HepG2 (cell line): Measurements from ENCODE around the gene CUL7. TPM values are rescaled to one million over a fixed set of nuclear protein-coding genes. Genes with fewer than 3 reads are reported as not detected.

Source experiments
- ATF7-NPFF ChIP-seq: sonication (generic); formaldehyde crosslinking; IDR thresholded peaks from 2 replicates; pipeline ENCODE4 v1.8.1; 2023; ENCODE audit warnings: mild to moderate bottlenecking, low read depth, missing genetic modification reagents, moderate library complexity
- GATAD1 ChIP-seq: IDR thresholded peaks from 2 replicates; pipeline ENCODE4 v1.6.1; 2016; ENCODE audit warnings: missing genetic modification reagents, missing compliant biosample characterization
- GATAD2A ChIP-seq: IDR thresholded peaks from 2 replicates; pipeline ENCODE4 v1.6.1; 2016
- IKZF1 ChIP-seq: fragments of 450-650 bp; IDR thresholded peaks from 2 replicates; pipeline ENCODE4 v1.7.1; 2016
- KDM4B ChIP-seq: sonication (generic); formaldehyde crosslinking; IDR thresholded peaks from 2 replicates; pipeline ENCODE4 v1.4.0; 2020; ENCODE audit warnings: missing genetic modification reagents
- KLF9 ChIP-seq: IDR thresholded peaks from 2 replicates; pipeline ENCODE4 v1.6.1; 2016; ENCODE audit warnings: low read depth
- NCOA1 ChIP-seq: sonication (generic); formaldehyde crosslinking; IDR thresholded peaks from 2 replicates; pipeline ENCODE4 v1.9.0; 2021; ENCODE audit warnings: missing genetic modification reagents
- PITX1 ChIP-seq: sonication (generic); formaldehyde crosslinking; IDR thresholded peaks from 2 replicates; pipeline ENCODE4 v1.5.1; 2020; ENCODE audit warnings: mild to moderate bottlenecking, missing genetic modification reagents
- SRSF1 ChIP-seq: fragments of 200-400 bp; formaldehyde crosslinking; optimal IDR thresholded peaks from 2 replicates; pipeline ENCODE3; 2017; ENCODE audit warnings: mild to moderate bottlenecking, low read depth, low read length, moderate library complexity
- TBP ChIP-seq: sonication (generic); formaldehyde crosslinking; IDR thresholded peaks from 2 replicates; pipeline ENCODE4 v1.5.0; 2020; ENCODE audit warnings: missing genetic modification reagents
- YY1 ChIP-seq: IDR thresholded peaks from 2 replicates; pipeline ENCODE4 v1.6.1; 2011; ENCODE audit warnings: low read length, low read depth, moderate library complexity, mild to moderate bottlenecking; ENCODE audit not compliant: insufficient read depth, insufficient replicate concordance
- ZBTB38 ChIP-seq: sonication (generic); formaldehyde crosslinking; IDR thresholded peaks from 2 replicates; pipeline ENCODE4 v1.5.1; 2020; ENCODE audit warnings: mild to moderate bottlenecking, missing genetic modification reagents
- ZNF275 ChIP-seq: sonication (generic); formaldehyde crosslinking; IDR thresholded peaks from 2 replicates; pipeline ENCODE4 v1.8.0; 2022; ENCODE audit warnings: missing genetic modification reagents, mild to moderate bottlenecking, inconsistent platforms, borderline replicate concordance
- ZNF780A ChIP-seq: sonication (generic); formaldehyde crosslinking; IDR thresholded peaks from 2 replicates; pipeline ENCODE4 v1.8.0; 2022; ENCODE audit warnings: mild to moderate bottlenecking, missing genetic modification reagents, moderate library complexity
- ZSCAN20 ChIP-seq: sonication (generic); formaldehyde crosslinking; IDR thresholded peaks from 2 replicates; pipeline ENCODE4 v1.4.0; 2020; ENCODE audit warnings: missing genetic modification reagents, mild to moderate bottlenecking, borderline replicate concordance
- polyA plus RNA-seq, 8 experiments: library from polyadenylated mRNA; depleted of rRNA in 3 of 8; stranded (reverse) in 7 of 8; unstranded in 1 of 8; fragments of >200 nt; fragmentation: Illumina TruSeq in 4 of 8; extraction: Trizol in 4 of 8; gene quantifications; 2 replicates each; pipeline versions ENCODE4 v1.2.1 to v1.2.3, GENCODE V29; 2011 to 2016; ENCODE audit warnings: low read depth in 4 of 8, missing spikeins in 1 of 8, mixed read lengths in 1 of 8; ENCODE audit not compliant: insufficient read depth in 1 of 8
- total RNA-seq, 5 experiments: library from RNA; depleted of rRNA; stranded (reverse); fragments of >200 nt; fragmentation: Illumina TruSeq; extraction: Trizol; gene quantifications; 2 replicates each; pipeline ENCODE4 v1.2.3, GENCODE V29; 2016; ENCODE audit warnings: low read depth in 1 of 5
- TF ChIP-seq, protein P1 (sequence below): sonication (generic); formaldehyde crosslinking; IDR thresholded peaks from 2 replicates; pipeline ENCODE4 v1.8.0; 2022; ENCODE audit warnings: mild to moderate bottlenecking, missing genetic modification reagents
- TF ChIP-seq, protein P2 (sequence below): sonication (generic); formaldehyde crosslinking; IDR thresholded peaks from 2 replicates; pipeline ENCODE4 v1.8.0; 2023; ENCODE audit warnings: mild to moderate bottlenecking, missing genetic modification reagents
- TF ChIP-seq, protein P3 (sequence below): sonication (generic); formaldehyde crosslinking; IDR thresholded peaks from 2 replicates; pipeline ENCODE4 v1.5.0; 2020; ENCODE audit warnings: missing genetic modification reagents, mild to moderate bottlenecking, borderline replicate concordance
- TF ChIP-seq, protein P4 (sequence below): sonication (generic); formaldehyde crosslinking; conservative IDR thresholded peaks from 2 replicates; pipeline ENCODE4 v1.8.1; 2023; ENCODE audit warnings: missing genetic modification reagents
- TF ChIP-seq, protein P5 (sequence below): sonication (generic); formaldehyde crosslinking; IDR thresholded peaks from 2 replicates; pipeline ENCODE4 v1.4.0; 2020; ENCODE audit warnings: mild to moderate bottlenecking, missing genetic modification reagents, borderline replicate concordance

Gene CUL7
- total and polyA plus RNA-seq, 2 of the 13 experiments (the other 11 are each of a cell fraction or from before 2014, with no cell fraction given), result 32.0 to 60.7 TPM

- TF ChIP-seq, protein P1, sequence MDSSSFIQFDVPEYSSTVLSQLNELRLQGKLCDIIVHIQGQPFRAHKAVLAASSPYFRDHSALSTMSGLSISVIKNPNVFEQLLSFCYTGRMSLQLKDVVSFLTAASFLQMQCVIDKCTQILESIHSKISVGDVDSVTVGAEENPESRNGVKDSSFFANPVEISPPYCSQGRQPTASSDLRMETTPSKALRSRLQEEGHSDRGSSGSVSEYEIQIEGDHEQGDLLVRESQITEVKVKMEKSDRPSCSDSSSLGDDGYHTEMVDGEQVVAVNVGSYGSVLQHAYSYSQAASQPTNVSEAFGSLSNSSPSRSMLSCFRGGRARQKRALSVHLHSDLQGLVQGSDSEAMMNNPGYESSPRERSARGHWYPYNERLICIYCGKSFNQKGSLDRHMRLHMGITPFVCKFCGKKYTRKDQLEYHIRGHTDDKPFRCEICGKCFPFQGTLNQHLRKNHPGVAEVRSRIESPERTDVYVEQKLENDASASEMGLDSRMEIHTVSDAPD (CRISPR knock-in tag), result no peak
- TF ChIP-seq, protein P2, sequence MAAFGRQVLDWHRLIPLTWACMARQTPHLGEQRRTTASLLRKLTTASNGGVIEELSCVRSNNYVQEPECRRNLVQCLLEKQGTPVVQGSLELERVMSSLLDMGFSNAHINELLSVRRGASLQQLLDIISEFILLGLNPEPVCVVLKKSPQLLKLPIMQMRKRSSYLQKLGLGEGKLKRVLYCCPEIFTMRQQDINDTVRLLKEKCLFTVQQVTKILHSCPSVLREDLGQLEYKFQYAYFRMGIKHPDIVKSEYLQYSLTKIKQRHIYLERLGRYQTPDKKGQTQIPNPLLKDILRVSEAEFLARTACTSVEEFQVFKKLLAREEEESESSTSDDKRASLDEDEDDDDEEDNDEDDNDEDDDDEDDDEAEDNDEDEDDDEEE (CRISPR knock-in tag), result no peak
- TF ChIP-seq, protein P3, sequence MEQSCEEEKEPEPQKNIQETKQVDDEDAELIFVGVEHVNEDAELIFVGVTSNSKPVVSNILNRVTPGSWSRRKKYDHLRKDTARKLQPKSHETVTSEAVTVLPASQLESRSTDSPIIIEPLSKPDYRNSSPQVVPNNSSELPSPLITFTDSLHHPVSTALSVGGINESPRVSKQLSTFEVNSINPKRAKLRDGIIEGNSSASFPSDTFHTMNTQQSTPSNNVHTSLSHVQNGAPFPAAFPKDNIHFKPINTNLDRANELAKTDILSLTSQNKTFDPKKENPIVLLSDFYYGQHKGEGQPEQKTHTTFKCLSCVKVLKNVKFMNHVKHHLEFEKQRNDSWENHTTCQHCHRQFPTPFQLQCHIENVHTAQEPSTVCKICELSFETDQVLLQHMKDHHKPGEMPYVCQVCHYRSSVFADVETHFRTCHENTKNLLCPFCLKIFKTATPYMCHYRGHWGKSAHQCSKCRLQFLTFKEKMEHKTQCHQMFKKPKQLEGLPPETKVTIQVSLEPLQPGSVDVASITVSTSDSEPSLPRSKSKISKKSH, result peak; percentile 84; the same call in 1 of the 2 replicates
- 0 out of 2 replicates have a peak, but pooled peaks have one; percentile 12 for TF ChIP-seq GATAD2A (CRISPR knock-in tag)
- TF ChIP-seq ZBTB38 (CRISPR knock-in tag), result peak; percentile 60
- TF ChIP-seq PITX1 (CRISPR knock-in tag), result no peak
- peak; percentile 52; the same call in 1 of the 2 replicates for TF ChIP-seq ZNF275
- 0 out of 2 replicates have a peak, but pooled peaks have one; percentile 34 for TF ChIP-seq KDM4B
- TF ChIP-seq ZSCAN20 (CRISPR knock-in tag), result 0 out of 2 replicates have a peak, but pooled peaks have one; percentile 25
- TF ChIP-seq, protein P4, sequence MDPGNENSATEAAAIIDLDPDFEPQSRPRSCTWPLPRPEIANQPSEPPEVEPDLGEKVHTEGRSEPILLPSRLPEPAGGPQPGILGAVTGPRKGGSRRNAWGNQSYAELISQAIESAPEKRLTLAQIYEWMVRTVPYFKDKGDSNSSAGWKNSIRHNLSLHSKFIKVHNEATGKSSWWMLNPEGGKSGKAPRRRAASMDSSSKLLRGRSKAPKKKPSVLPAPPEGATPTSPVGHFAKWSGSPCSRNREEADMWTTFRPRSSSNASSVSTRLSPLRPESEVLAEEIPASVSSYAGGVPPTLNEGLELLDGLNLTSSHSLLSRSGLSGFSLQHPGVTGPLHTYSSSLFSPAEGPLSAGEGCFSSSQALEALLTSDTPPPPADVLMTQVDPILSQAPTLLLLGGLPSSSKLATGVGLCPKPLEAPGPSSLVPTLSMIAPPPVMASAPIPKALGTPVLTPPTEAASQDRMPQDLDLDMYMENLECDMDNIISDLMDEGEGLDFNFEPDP (CRISPR knock-in tag), result 0 out of 2 replicates have a peak, but pooled peaks have one; percentile 82
- peak; percentile 54; the same call in 1 of the 2 replicates for TF ChIP-seq ATF7-NPFF (CRISPR knock-in tag)
- peak; percentile 94 for TF ChIP-seq YY1
- TF ChIP-seq KLF9 (CRISPR knock-in tag), result peak; percentile 74; the same call in 1 of the 2 replicates
- TF ChIP-seq SRSF1, result peak; percentile 87
- 0 out of 2 replicates have a peak, but pooled peaks have one; percentile 60 for TF ChIP-seq TBP (CRISPR knock-in tag)
- TF ChIP-seq NCOA1 (CRISPR knock-in tag), result no peak
- TF ChIP-seq, protein P5, sequence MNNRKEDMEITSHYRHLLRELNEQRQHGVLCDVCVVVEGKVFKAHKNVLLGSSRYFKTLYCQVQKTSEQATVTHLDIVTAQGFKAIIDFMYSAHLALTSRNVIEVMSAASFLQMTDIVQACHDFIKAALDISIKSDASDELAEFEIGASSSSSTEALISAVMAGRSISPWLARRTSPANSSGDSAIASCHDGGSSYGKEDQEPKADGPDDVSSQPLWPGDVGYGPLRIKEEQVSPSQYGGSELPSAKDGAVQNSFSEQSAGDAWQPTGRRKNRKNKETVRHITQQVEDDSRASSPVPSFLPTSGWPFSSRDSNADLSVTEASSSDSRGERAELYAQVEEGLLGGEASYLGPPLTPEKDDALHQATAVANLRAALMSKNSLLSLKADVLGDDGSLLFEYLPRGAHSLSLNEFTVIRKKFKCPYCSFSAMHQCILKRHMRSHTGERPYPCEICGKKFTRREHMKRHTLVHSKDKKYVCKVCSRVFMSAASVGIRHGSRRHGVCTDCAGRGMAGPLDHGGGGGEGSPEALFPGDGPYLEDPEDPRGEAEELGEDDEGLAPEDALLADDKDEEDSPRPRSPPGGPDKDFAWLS (CRISPR knock-in tag), result no peak
- TF ChIP-seq IKZF1, result no peak
- peak; percentile 76; the same call in 1 of the 2 replicates for TF ChIP-seq ZNF780A (CRISPR knock-in tag)
- TF ChIP-seq GATAD1, result peak; percentile 89
Observed at GRCh38 chr6:43021270-43022047, 32.2 kb downstream of the CUL7 start, which contains the start of gene RRP36 (continued).
